Adrenal gland (tissue), 5 donors: ENCODE results near the gene TMEM258.

Experiments used
- POLR2A ChIP-seq, 2 donors: fragments of 450-650 bp; IDR thresholded peaks; one replicate each; pipeline ENCODE4 v1.6.1; 2017; ENCODE audit warnings: antibody characterized with exemption in 2 of 2, mild to moderate bottlenecking in 2 of 2, moderate library complexity in 1 of 2
- TF ChIP-seq, protein P1 (sequence below), 6 experiments: fragments of 450-650 bp in 4 of 6; fragments of 200-600 bp in 2 of 6; sonication (generic) in 1 of 6; IDR thresholded peaks; 1 replicate in 5 of 6; 2 replicates in 1 of 6; pipeline versions ENCODE4 v1.5.1 to v1.8.0; 2016 to 2021; ENCODE audit warnings: antibody characterized with exemption in 6 of 6, mild to moderate bottlenecking in 2 of 6, moderate library complexity in 1 of 6
- donor health status: DM: no; HTN: no; CAD: no.

DNA sequence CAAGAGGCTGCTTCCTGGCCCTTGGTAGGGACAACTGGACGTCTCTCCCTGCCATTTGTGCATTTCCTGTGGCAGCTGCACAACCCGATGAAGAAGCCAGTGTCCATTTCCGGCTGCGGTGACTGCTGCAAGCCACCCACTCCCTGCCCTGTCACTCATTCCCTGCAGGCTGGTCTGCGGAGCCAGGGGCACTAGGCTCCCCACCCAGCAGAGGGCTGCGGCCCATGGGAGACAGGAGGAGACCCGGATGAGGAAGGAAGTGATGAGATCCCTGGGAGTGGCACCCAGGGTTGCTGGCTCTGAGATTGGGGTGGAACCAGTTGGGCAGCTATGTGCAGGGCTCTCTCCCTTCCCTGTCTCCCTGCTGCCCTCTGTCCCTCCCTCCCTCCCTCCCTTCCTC is 50.0 kb downstream of the TMEM258 start:
- no peak for TF ChIP-seq POLR2A (IDR thresholded peaks at IDR 0.05)
- TF ChIP-seq, protein P1, sequence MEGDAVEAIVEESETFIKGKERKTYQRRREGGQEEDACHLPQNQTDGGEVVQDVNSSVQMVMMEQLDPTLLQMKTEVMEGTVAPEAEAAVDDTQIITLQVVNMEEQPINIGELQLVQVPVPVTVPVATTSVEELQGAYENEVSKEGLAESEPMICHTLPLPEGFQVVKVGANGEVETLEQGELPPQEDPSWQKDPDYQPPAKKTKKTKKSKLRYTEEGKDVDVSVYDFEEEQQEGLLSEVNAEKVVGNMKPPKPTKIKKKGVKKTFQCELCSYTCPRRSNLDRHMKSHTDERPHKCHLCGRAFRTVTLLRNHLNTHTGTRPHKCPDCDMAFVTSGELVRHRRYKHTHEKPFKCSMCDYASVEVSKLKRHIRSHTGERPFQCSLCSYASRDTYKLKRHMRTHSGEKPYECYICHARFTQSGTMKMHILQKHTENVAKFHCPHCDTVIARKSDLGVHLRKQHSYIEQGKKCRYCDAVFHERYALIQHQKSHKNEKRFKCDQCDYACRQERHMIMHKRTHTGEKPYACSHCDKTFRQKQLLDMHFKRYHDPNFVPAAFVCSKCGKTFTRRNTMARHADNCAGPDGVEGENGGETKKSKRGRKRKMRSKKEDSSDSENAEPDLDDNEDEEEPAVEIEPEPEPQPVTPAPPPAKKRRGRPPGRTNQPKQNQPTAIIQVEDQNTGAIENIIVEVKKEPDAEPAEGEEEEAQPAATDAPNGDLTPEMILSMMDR (IDR thresholded peaks at IDR 0.05) = no peak
